Fibroblast of skin of right quadriceps (primary cell): ENCODE measurements around the gene TEX19.
"Not testable (repeated sequence)": the region's sequence is repeated elsewhere in the genome, so short reads cannot be mapped to it uniquely, and the experiment has no call there.

Experiments used
- DNase-seq: peaks from one replicate; pipeline ENCODE4 v3.0.0-alpha.2; 2013

The TEX19 gene

DNA sequence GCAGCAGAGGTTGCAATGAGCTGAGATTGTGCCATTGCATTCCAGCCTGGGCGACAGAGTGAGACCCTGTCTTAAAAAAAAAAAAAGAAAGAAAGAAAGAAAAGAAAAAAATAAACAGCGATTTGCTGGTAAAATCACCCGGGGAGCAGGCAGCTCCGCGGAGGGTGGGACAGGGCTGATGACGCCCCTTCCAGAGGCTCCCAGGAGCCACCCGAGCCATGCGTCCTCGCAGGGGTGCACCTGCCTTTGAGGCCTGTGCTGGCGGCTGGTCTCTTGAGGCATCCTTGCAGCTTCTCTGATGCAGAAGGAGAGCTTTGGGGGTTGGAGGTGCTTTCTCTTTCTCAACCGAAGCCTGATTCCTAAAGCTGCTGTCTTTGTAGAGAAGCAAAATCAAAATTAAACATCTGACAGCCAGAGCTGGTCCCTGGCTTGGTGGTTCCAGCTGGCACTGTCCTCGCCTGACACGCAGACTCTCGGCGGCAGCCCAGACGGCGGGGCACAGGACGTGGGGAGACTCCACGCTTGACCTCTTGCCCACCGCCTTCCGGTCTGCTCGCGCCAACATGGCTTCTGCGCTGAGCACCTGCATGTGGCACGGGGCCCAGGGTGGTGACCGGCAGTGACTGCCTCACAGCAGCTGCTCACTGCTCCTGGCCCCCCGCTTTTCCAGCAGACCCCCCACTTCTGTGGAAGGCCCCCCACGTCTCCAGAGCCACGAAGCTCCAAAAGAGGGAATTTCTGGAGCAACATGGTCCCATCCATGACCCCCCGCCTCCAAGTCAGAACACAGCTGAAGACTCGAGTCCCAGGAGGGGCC lies 19.1 kb downstream of the TEX19 start:
- DNase-seq, result no peak

DNA sequence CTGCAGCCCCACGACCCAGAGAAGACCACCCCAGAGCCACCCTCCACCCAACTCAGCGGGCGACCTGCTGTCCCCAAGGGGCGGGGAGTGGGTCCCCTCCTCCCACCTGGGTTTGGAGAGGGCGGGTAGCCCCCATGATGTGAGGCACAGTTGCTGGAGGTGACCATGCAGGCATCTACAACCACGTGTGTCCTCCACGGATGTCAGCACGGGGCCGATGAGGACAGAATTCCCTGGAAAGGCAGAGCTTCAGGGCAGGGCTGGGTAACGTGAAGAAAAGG lies 19.6 kb downstream of the TEX19 start:
- no peak for DNase-seq

DNA sequence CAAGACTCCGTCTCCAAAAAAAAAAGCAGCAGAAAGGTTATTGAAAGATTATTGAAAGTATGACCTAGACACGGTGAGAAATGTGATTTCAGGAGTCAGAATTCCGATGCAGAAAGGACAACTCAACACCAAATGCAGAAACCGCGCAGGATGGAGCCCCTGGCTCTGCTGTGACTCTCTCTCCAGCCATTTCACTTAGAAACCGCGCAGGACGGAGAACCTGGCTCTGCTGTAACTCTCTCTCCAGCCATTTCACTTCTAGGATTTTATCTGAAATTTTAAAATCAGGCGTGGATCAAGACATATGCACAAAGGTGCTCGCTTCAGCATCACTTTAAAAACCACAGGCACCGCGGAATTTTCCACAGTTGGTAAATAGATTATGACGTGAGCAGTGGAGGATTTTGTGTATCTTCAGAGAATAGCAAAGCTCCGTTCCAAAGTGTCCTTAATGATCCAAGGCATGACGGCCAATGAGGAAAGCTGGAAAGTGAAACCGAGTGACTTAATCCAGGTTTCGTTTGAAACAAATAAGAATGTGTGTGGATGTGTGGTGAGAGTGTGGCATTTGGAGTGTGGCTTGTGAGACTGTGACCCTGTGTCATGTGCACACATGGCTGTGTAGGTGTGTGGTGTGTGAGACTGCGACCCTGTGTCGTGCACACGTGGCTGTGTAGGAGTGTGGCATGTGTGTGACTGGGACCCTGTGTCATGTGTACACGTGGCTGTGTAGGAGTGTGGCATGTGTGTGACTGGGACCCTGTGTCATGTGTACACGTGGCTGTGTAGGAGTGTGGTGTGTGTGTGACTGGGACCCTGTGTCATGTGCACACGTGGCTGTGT lies 22.0 kb downstream of the TEX19 start:
- DNase-seq, result no peak

DNA sequence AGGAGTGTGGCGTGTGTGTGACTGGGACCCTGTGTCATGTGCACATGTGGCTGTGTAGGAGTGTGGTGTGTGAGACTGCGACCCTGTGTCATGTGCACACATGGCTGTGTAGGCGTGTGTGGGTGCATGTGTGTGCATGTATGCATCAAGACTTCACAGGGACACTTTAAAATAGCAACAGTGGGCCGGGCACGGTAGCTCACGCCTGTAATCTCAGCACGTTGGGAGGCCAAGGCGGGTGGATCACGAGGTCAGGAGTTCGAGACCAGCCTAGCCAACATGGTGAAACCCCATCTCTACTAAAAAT lies 22.6 kb downstream of the TEX19 start:
- DNase-seq, result not testable (repeated sequence)

DNA sequence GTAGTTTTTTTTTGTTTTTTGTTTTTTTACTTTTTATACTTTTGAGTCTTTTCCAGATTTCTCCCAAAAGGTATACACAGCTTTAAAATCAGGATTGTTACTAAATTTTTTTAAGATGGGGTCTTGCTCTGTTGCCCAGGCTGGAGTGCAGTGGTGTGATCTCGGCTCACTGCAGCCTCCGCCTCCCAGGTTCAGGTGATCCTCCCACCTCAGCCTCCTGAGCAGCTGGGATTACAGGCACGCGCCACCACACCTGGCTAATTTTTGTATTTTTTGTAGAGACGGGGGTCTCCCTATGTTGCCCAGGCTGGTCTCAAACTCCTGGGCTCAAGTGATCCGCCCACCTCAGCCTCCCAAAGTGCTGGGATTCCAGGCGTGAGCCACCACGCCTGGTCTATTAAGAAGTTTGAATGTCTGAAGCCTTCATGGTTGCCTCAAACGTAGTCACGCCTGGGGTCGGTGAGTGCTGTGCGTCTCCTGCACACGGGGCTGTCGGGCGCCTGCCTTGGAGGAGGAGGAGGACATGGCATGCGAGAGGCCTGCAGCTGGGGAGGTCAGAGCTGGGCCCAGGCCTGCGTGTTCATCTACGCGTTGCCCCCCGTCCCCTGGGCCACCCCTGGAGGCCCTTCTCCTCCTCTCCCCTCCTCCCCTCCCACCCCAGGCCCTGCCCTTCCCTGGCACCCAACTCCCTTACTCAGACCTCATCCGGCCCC lies 23.3 kb downstream of the TEX19 start:
- DNase-seq, result not testable (repeated sequence)

DNA sequence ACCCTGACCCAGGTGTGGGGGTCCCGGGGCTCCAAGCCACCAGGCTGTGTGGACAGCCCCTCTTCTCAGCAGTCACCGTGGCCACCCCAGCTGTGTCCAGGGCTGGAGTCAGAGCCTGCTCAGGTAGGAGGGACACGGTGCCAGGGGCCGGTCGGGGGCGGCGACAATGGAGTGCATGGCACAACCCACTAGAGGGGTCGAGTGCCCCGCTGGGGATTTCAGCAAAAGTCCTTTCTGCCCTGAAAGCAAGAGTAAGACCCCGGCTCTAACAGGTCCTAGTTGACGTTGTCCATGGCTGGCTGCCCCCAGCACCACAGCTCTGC lies 23.8 kb downstream of the TEX19 start:
- no peak for DNase-seq

DNA sequence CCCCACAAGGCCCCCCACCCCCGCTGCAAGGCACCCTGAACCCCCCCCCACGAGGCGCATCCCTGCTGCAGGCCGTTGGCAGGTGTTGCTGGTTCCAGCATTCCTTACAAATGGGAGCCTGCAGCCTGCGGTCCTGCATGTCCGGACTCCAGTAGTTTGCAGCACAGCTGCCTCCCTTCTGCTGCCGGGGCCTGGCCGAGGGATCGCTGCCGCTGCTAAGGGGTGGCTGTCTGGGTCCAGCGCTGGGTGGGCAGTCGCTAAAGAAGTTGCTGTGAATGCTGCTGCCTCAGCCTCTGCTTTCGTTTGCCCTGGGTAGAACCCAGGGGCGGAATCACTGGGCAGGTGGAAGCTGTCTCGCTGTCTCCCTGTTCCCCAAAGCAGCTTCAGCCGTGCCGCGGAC lies 24.4 kb downstream of the TEX19 start:
- no peak for DNase-seq

DNA sequence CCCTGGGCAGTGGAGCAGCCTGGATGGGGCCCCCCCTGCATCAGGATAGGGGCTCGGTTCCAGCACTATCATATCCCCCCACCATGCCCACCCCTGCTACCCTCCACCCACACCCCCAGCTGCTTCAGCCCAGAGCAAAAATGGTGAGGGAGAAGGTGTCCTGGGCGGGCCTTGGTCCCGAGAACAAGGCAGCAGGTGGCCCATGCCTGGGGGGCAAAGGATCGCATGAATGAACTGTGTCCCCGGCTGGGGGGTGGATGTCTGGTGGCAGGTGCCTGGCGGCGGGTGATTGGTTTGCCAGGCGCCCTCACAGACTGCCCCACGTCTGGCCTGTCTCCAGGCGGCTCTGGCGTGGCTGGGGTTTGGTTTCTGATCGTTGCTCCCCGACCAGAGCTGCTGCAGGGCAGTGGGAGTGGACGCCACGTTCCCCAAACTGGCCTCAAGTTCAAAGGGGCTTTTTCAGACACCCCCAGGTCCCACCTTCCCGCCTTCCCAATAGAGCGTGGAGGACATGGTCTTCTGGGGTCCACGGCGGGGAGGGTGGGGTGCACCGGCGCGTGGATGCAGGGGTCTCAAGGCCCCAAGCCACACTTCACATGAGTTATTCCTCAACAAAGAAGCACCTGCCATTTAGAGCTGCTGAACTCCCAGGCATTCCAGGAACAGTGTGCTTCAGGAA lies 25.1 kb downstream of the TEX19 start:
- DNase-seq, result no peak

DNA sequence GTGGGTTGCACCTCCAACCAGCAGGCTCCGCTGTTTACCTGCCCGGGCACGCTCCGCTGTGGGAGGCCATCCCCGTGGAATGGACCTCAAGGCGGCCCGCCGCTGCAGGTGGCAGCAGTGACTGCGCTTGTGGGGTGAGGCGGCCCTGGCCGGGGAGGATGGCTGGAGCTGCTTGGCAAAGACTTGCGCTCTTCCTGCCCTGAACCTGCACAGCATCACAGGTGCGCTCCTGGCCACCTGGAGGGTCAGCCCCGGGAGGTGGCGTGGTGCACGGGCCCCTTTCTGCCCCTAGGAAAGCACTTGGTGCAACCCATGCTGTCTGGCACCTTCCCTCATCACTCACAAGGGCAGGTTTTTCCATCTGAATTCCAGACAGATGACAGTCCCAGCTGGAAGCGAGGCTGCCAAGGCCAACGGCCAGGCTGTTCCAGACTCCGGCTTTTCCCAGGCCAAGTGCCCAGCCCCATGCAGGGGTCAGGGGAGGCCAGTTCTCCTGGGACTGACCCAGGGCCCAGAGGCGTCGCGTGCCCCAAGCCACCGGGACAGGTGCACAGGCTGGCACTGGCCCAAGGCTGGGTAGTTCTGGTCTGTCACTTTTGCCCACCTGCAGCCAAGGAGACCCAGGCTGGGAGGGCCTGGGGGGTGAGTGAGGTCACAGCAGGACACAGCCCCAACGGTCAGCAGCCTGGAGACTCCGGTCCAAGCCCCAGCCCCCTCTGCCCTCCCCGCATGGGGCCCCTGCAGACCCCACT lies 25.9 kb downstream of the TEX19 start:
- no peak for DNase-seq

DNA sequence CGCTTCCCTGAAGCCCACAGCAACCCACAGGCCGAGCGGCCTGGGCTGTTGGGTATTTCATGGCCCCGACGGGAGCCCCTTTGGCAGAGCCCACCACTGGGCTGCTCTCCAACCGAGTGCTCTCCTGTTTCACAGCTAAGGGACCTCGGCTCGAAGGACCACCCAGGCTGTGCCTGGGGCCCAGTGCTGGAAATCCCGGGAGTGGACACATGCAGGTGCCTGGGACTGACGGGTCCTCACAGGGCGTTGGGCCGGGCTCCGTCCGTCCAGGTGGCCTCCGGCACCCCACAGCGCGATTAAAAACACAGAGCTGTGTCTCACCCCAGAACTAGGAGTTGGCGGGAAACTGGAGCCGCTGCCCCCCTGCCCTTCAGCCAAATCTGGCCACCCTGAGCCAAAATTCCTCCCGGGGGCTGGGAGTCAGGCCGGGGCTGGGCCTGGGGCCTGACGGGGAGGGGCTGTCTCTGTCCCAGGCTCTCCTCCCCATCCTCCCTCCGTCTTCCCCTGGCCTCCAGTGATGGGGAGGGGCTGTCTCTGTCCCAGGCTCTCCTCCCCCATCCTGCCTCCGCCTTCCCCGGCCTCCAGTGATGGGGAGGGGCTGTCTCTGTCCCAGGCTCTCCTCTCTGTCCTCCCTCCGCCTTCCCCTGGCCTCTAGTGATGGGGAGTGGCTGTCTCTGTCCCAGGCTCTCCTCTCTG lies 26.7 kb downstream of the TEX19 start:
- DNase-seq, result no peak

DNA sequence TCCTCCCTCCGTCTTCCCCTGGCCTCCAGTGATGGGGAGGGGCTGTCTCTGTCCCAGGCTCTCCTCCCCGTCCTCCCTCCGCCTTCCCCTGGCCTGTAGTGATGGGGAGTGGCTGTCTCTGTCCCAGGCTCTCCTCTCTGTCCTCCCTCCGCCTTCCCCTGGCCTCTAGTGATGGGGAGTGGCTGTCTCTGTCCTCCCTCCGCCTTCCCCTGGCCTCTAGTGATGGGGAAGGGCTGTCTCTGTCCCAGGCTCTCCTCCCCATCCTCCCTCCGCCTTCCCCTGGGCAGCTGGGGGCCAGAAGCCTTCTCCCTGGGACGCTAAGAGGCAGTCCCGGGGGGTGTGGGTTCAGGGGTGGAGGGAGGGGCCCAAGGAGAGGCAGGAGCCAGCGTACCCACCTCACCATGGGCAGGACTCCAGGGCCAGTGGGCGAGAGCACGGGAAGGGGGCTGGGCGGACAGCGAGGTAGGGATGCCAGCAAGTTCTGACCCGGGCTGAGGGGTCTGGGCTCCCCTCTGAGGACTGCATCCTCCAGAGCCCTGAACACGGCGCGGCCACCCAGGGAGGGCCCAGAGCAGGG lies 27.3 kb downstream of the TEX19 start:
- DNase-seq, result no peak

DNA sequence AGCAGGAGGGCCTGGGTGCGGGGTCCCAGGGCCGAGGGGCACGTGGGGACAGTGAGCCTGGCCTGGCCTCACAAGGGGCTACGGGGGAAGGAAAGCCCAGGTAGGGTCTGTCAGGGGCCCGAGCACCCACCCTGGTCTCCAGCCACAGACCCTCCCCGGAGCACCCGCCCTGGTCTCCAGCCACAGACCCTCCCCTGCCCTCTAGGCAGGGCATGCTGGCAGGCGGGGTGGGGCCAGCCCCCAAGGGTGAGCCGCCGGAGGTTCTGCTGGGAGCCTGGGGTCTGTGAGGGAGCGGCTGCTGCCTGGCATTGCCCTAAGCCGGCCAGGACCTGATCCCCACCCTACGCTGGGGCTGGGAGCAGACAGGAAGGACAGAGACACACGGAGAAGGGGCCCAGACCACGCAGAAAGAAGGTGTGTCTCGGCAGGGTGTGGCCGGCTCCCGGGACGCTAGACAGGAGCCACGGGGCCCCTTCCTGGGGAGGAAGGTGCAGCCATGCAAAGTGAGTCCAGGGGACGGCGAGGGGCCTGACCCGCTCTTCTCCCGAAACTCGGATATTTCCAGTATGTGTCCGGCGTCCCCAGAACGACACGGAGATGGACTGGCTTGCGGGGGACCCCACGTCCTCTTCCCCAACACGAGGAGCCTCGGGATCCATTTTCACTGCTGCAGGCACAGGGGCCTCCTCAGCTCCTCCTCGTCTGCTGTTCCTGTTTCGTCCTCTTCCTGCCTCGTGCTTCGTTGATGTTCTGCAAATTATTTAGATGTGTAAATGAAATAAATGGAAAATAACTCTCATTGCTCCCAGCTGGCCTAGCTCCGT lies 28.0 kb downstream of the TEX19 start:
- no peak for DNase-seq

DNA sequence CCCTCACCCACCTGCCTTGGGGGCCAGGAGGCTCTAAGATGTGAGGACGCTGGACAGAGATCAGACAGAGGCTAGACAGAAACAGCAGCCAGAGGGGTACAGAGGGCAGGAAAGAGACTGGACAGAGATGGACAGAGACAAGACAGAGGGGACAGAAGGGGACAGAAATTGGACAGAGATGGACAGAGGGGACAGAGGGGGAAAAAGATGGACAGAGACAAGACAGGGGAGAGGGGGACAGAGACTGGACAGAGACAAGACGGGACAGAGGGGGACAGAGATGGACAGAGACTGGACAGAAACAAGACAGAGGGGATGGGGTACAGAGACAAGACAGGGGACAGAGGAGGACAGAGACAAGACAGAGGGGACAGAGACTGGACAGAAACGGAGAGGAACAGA lies 28.7 kb downstream of the TEX19 start:
- DNase-seq, result no peak

DNA sequence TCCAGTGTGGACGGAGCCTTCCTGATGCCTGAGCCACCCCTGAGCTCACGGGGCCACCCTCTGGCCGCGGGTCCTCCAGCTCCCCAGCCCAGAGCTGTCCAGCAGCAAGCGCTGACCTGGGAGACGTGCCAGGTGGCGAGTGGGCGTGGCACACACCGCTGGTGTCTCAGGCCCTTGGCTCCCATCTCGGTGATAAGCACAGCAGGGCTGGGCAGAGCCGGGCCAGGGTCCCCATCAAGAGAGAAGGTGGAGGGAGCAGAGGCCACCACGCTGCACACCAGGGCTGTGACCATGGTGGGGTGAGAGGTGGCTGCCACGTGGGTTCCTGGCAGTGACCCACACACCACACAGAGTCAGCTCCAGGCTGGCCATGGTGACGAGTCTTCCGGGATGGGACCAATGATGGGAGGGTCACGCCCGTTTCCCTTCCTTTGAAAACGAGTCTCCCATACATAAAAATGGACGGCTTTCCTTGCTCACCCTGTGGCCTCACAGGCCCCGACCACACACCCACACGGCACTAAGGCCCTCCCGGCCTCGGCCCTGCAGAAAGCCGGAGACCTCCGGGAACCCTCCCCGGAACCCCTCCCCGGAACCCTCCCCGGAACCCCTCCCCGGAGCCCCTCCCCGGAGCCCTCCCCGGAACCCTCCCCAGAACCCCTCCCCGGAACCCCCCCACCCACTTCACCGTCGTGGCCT lies 29.3 kb downstream of the TEX19 start:
- DNase-seq, result no peak

DNA sequence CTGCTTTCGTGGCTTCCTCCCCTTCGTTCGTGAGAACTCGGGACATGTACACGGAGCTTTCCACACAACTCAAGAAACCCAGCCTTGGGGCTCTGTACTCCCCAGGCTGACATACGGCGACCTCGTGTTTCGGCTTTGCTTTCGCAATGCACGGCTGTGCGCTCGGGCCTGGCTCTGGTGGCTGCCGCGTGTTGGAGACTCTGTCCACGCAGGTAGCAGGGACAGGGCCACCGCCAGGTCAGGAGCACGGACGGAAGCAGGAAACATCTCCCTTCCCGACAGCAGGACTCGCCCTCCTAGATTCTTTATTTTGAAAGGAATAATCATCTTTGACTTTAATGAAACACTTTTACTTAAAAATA lies 29.9 kb downstream of the TEX19 start:
- no peak for DNase-seq

DNA sequence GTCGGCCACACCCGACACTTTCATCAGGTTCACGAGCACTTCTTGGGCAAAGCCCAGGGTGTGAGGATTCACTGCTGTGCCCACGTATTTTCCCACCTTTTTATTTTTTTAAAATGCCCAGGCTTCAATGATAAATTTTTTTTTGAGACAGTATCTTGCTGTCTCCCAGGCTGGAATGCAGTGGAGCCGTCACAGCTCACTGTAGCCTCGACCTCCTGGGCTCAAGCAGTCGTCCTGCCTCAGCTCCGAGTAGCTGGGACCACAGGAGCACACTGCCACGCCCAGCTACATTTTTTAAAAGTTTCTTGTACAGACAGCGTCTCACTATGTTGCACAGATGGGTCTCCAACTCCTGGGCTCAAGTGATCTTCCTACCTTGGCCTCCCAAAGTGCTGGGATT lies 30.3 kb downstream of the TEX19 start:
- no peak for DNase-seq

DNA sequence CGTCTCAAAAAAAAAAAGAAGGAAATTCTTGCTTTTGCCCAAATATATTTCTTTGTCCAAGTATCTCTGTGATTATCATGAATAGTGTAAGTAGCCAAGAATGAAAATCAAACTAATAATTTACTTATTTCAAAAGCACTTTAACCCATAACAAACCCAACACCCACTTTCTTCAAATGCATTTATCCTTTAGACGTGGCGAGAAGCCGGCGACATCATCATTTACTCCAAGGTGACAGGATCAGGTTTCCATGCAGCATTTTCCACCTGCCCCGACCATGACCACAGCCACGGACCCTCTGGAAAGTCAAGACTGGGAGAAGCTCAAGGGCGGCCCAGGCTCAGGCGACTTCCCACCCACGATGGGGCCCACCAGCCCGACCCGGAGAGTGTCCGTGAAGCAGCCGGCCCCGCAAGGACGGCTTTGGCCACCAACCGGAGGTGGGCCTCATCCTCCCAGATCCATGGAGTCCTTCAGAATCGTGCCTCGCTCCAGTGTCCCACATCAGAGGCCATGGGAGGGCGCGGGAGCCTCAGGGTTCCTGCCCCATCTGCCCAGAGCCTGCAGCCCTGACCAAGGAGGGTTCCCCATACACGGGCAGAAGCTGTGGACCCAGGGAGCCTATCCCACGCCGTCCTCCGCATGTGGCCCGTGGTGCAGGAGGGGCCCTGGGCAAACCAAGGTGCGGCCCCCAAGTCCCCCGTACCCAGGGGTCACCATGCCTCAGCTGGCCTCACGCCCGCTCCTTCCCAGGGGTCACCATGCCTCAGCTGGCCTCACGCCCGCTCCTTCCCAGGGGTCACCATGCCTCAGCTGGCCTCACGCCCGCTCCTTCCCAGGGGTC lies 31.2 kb downstream of the TEX19 start:
- no peak for DNase-seq

DNA sequence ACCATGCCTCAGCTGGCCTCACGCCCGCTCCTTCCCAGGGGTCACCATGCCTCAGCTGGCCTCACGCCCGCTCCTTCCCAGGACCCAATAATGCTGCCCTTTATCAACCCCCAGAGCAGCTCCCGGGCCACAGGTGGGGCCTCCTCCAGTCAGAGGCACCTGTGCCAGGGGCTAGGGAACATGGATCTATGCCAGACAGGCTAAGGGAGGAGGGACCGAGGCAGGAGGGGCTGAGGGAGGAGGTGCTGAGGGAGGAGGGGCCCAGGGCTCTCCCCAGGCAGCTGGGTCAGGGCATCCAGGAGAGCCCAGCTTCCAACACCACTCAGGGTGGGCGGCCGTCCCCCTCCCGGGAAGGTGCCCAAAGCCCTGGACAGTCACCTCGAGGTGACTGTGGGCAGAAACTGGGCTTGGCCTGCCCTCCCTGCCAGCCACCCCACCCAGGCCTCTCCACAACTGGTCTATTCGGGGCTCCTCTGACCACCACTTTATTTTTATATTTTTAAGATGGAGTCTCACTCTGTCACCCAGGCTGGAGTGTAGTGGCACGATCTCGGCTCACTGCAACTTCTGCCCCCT lies 31.9 kb downstream of the TEX19 start:
- no peak for DNase-seq

DNA sequence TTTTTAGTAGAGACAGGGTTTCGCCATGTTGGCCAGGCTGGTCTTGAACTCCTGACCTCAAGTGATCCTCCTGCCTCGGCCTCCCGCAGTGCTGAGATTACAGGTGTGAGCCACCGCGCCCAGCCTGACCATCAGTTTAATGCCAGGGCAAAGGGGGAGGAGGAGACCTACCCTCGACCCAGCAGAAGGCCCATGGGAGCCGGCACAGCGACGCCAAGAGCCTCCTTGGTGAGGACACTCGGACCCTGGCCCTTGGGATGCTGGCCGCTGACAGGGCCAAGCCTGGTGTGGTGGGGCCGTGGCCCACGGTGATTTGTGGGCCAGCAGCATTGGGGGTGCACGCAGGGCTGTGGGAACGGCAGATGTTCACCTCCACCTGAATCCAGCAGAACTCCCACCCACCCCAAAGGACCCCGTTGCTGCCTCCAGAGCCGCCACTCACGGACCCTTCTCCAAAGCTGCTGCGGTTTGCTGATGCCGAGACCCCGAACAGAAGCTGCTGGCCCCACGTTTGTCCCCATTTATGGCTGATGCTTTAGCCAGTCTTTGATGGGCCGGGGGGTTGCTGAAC lies 32.5 kb downstream of the TEX19 start:
- DNase-seq, result no peak
